Measurements from ENCODE around the gene PTPRE. TPM values are rescaled to one million over a fixed set of nuclear protein-coding genes. Genes with fewer than 3 reads are reported as not detected.

PTPRE gene
- polyA plus RNA-seq, 1 of the 3 experiments (the other 2 are of a cell fraction), result 11.8 TPM

- TF ChIP-seq IRF3 (IDR thresholded peaks at IDR 0.05; ENCODE audit: low read depth, low read length) (no peak), FOXJ3 (CRISPR knock-in tag; IDR thresholded peaks at IDR 0.05) (no peak), YY1 (IDR thresholded peaks at IDR 0.05; ENCODE audit: low read depth) (no peak), EZH2phosphoT487 (IDR thresholded peaks at IDR 0.05; ENCODE audit: borderline replicate concordance, low read depth) (no peak), RAD21 (IDR thresholded peaks at IDR 0.05; ENCODE audit: low read length) (no peak), USF1 (IDR thresholded peaks at IDR 0.05; ENCODE audit: borderline replicate concordance, low read depth) (no peak), FOSL2 (IDR thresholded peaks at IDR 0.05; ENCODE audit: borderline replicate concordance, low read depth) (no peak), USF2 (IDR thresholded peaks at IDR 0.05; ENCODE audit: borderline replicate concordance, low read depth, low read length) (no peak), NRF1 (IDR thresholded peaks at IDR 0.05; ENCODE audit: low read depth, low read length) (no peak)
- TF ChIP-seq, protein P1, sequence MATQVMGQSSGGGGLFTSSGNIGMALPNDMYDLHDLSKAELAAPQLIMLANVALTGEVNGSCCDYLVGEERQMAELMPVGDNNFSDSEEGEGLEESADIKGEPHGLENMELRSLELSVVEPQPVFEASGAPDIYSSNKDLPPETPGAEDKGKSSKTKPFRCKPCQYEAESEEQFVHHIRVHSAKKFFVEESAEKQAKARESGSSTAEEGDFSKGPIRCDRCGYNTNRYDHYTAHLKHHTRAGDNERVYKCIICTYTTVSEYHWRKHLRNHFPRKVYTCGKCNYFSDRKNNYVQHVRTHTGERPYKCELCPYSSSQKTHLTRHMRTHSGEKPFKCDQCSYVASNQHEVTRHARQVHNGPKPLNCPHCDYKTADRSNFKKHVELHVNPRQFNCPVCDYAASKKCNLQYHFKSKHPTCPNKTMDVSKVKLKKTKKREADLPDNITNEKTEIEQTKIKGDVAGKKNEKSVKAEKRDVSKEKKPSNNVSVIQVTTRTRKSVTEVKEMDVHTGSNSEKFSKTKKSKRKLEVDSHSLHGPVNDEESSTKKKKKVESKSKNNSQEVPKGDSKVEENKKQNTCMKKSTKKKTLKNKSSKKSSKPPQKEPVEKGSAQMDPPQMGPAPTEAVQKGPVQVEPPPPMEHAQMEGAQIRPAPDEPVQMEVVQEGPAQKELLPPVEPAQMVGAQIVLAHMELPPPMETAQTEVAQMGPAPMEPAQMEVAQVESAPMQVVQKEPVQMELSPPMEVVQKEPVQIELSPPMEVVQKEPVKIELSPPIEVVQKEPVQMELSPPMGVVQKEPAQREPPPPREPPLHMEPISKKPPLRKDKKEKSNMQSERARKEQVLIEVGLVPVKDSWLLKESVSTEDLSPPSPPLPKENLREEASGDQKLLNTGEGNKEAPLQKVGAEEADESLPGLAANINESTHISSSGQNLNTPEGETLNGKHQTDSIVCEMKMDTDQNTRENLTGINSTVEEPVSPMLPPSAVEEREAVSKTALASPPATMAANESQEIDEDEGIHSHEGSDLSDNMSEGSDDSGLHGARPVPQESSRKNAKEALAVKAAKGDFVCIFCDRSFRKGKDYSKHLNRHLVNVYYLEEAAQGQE (IDR thresholded peaks at IDR 0.05; ENCODE audit: low read depth, low read length), result no peak
- TF ChIP-seq, protein P2, sequence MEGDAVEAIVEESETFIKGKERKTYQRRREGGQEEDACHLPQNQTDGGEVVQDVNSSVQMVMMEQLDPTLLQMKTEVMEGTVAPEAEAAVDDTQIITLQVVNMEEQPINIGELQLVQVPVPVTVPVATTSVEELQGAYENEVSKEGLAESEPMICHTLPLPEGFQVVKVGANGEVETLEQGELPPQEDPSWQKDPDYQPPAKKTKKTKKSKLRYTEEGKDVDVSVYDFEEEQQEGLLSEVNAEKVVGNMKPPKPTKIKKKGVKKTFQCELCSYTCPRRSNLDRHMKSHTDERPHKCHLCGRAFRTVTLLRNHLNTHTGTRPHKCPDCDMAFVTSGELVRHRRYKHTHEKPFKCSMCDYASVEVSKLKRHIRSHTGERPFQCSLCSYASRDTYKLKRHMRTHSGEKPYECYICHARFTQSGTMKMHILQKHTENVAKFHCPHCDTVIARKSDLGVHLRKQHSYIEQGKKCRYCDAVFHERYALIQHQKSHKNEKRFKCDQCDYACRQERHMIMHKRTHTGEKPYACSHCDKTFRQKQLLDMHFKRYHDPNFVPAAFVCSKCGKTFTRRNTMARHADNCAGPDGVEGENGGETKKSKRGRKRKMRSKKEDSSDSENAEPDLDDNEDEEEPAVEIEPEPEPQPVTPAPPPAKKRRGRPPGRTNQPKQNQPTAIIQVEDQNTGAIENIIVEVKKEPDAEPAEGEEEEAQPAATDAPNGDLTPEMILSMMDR (IDR thresholded peaks at IDR 0.05), result no peak
- Histone ChIP-seq H3K27ac (ENCODE audit: low read depth in 2 of 2, low read length in 1 of 2) (no peak overlapping the region), H3K27me3 (ENCODE audit: insufficient read depth) (no peaks in the 10 kb centered on the region; the same call in 1 of the 2 replicates), H3K36me3 (replicated peaks in 1 of 2; ENCODE audit: control insufficient read depth in 1 of 2, insufficient read depth in 2 of 2, low read length in 1 of 2) (no peaks in the 10 kb centered on the region), H3K9me3 (no peaks in the 10 kb centered on the region), H2AFZ (ENCODE audit: low read depth) (no peak overlapping the region), H3K79me2 (ENCODE audit: insufficient read depth) (no peaks in the 10 kb centered on the region), H3K9me2 (no peaks in the 10 kb centered on the region), H3F3A (replicated peaks; ENCODE audit: insufficient read depth) (no peaks in the 10 kb centered on the region), H3K4me3 (ENCODE audit: low read depth in 2 of 2, low read length in 1 of 2) (no peak overlapping the region), H3K9ac (no peak overlapping the region), H4K20me1 (ENCODE audit: insufficient read depth) (no peaks in the 10 kb centered on the region), H3K4me2 (no peak overlapping the region), H3K4me1 (ENCODE audit: control insufficient read depth in 1 of 2, insufficient read depth in 2 of 2, low read depth in 1 of 2, low read length in 1 of 2) (peaks cover 0 to 7% of the 10 kb centered on the region in 2 experiments; a peak in 1 of 4 replicates)
- 46% methylated on average over 10 of the region's 10 CpGs for WGBS (ENCODE audit: low lambda C conversion rate)
- ChIA-PET CTCF (interaction anchor here (1.3 kb wide), 2 partner anchors 13 to 29 kb away, joined by 3 read pairs; no protein-coding TSS in a partner anchor), POLR2A (no interaction called here)
- no peak for DNase-seq
Measured at GRCh38 chr10:127883516-127883915, 23.4 kb upstream of the PTPRE start.
